Measurements from ENCODE around the gene CFD.

GRCh38 chr19:855566-856120, 3.8 kb upstream of the CFD start:
- no peak for TF ChIP-seq GATA2 (CRISPR knock-in tag; IDR thresholded peaks at IDR 0.05)
- TF ChIP-seq CTCF (IDR thresholded peaks at IDR 0.05), result no peak
- no peak for TF ChIP-seq FOSL2 (IDR thresholded peaks at IDR 0.05; ENCODE audit: borderline replicate concordance, low read depth)
- TF ChIP-seq MXI1 (IDR thresholded peaks at IDR 0.05; ENCODE audit: low read depth, low read length), result no peak
- no peak for TF ChIP-seq RFX5 (IDR thresholded peaks at IDR 0.05; ENCODE audit: low read length)
- no peak for TF ChIP-seq PBX3 (IDR thresholded peaks at IDR 0.05)
- no peak for TF ChIP-seq POLR2AphosphoS5 (IDR thresholded peaks at IDR 0.05; ENCODE audit: low read depth, low read length)

Measured in SK-N-SH (cell line).